ENCODE results near the gene RUBCNL.
"Not testable (repeated sequence)": the region's sequence is repeated elsewhere in the genome, so short reads cannot be mapped to it uniquely, and the experiment has no call there.

Gene RUBCNL

DNA sequence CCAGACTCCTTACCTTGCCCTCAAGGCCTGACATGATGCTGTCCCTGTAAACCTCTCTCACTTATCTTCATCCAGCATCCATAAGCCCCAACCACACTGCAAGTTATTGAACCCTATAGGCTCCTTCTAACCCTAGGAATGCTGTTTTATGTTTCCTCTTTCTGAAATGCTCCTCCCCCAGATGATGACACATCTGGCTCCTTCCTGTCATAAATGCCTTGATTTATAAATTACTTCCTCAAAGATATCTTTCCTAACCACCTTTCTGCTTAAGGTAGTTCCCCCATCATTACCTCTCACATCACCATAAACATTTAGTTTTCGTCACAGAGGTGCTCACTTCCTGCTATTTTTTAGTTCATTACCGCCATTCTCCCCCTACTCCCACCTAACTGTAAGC, 12.3 kb downstream of the RUBCNL start:
- DNase-seq (ENCODE audit: low read depth): no peak

DNA sequence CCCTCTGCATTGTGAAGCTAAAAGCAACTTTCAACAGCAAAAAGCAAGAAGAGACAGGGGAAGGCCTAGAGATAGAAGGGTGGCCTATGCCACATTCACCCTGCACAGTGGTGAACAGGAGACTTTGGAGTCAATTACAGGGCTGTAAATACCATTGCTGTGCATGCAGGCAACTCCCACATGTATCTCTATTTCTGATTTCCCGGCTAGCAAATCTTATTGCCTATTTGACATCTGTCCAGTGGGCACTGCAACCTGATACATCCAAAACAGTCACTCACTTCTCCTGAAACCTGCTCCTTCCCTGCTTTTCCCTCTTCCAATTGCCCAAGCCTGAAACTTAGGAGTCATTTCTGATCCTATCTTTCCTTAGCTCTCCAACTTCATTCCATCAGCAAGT, 13.4 kb downstream of the RUBCNL start:
- no peak for DNase-seq (ENCODE audit: low read depth)

DNA sequence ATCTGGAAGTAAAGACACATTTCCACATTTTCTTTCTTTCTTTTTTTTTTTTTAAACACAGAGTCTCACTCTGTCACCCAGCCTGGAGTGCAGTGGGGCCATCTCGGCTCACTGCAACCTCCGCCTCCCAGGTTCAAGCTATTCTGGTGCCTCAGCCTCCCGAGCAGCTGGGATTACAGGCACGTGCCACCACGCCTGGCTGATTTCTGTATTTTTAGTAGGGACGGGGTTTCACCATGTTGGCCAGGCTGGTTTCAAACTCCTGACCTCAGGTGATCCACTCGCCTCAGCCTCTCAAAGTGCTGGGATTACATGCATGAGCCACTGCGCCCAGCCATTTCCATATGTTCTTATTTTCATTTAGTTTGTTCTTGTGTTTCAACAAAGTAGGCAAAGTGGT, 14.1 kb downstream of the RUBCNL start:
- DNase-seq (ENCODE audit: low read depth): not testable (repeated sequence)

DNA sequence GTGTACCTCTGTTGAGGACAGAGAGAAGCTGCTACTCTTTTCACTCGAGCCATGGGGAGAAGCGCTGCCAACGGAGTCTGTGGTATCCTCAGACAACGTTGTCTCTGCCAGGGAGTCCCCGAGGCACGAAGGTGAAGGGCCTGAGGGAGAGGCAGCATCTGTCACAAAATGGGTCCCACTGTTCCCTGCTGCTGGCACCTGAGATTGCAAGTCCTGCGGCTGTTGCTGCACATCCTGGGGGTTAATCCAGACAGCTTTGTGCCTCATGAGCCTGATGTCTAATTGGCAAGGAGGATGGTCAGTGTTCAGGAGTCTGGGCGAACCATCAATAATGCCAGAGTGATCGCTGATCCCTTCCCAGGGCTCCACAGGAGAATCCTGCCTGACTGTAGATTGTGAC, 15.0 kb downstream of the RUBCNL start:
- no peak for DNase-seq (ENCODE audit: low read depth)

DNA sequence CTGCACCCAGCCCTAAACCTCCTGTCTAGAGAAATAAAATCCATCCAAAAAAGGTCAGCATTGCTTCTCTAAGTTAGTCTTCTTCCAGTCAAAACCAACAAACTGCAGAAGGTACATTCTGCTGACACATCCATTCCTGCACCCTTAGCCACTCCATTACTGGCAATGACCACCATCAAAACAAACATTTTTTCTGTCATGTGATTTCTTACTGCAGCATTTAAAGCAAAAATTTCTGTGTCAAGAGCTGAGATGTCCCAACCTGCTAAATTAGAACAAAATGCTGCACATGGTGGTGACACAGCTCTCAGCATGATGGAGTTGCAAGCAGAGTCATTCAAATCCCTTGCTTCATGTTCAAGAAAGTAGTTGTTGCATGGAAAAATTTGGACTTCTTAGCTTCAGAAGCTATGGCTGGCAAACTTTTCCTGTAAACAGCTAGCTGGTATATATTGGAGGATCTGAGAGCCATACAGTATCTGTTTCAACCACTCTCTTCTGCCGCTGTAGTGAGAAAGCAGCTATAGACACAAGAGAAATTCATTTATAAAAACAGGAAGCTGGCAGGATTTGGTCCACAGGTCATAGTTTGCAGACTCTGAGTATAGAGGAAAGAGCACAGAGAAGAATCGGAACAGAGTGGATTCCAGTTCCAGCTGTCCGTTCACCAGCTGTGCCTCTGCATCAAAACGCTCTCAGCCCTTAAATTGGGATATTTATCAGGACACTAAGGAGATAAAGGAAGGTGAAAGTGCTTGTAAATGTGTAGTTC, 17.4 kb downstream of the RUBCNL start:
- DNase-seq (ENCODE audit: low read depth): no peak

DNA sequence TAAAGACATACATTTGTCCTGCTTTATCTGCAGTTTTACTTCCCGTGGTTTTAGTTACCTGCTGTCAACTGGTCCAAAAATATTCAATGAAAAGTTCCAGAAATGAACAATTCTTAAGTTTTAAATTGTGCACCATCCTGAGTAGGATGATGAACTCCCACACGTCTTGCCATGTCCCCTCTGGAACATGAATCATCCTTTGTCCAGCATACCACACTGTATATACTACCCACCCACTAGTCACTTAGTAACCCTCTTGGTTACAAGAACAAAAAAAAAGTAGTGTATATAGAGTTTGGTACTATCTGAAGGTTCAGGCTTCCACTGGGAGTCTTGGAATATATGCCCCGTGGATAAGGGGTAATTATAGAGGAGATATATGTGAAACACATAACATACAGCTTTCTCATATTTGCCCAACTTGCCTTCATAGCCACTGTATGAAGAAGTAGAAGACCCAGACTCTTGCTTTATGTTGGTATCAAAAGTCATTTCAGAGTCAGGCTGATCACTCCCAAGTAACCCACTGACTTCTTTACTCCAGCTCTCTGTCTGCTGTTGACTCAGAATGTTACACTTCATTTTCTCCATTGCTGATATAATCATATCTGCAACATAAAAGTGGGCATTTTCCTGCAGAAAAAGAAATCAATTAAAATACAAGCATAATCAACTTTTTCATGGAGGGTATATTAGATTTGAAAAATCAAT, 19.3 kb downstream of the RUBCNL start:
- no peak for DNase-seq (ENCODE audit: low read depth)

DNA sequence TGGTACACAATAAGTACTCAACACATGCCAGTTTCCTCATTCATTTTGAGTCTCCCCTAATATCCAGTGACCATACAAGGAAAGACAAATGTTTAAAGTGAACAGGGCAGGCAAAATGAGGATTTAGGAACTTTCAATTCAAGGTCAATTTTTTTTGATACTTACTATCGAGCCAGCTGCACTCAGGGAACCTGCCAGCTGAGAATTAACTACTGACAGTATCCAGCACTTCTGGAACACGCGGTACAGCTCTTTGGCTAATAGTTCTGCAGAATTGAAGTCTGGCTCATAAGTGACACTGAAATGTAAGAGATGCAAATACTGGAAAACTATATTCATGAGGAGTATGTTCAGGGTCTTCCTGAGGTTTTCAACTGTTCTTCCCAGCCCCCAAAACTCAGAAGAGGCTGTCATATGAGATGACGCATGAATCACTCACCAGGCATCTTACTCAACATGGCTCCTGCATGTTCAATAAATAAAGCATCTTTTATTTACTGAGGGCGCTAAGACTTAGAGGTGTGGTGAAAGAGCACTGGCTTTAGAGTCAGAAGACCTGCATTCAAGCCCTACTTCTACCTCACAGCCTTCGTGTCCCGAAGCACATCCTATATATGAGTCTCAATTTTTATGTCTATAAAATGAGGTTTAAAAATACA, 25.6 kb downstream of the RUBCNL start:
- DNase-seq (ENCODE audit: low read depth): no peak

DNA sequence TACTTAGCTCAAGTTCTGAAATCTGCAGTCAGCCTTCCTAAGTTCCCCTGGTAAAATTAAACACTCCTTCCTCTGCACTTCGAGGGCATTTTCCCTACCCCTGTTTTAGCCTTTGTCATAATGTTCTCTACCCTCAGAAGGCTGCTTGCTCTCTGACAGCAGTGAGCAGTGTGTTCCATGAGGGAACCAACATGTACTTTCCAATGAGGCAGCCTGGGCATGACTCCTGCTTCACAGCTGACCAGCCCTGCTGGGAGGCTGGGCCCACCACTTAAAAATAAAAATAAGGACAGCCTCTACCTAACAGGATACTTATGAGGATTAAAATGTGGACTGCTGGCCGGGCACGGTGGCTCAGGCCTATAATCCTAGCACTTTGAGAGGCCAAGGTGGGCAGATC, 26.4 kb downstream of the RUBCNL start:
- no peak for DNase-seq (ENCODE audit: low read depth)

GRCh38 chr13:46359714-46360113, 27.3 kb downstream of the RUBCNL start:
- DNase-seq (ENCODE audit: low read depth): no peak

DNA sequence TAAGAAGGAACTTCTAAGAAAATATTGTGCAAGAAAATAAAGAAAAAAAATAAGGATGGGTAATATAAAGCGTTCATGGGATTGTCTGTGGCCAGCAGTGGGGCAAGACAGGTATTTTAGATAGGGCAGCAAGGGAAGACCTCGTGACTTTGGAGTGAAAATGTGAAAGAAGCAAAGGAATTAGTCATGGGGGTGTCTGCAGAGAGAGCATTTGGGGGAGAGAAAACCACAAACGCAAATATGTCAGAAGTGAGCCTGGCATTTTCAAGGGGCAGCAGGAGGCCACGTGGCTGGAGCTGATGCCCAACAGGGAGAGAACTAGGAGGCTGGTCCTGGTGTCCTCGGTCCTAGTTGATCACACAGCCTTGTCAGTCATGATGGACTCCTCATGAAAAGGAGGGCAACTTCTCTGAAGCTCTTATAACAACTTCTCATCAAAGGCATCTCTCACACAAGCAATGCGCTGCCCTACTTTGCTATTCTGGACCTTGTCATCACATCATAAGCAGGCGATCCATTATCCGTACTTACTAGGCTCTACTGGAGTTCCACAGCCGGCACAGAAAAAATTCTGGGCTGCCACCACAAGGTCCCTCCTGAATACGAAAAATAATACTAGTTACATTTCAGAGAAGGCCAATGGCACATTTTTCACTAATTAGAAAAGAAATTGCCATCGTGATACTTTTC, 31.0 kb downstream of the RUBCNL start:
- DNase-seq (ENCODE audit: low read depth): no peak

DNA sequence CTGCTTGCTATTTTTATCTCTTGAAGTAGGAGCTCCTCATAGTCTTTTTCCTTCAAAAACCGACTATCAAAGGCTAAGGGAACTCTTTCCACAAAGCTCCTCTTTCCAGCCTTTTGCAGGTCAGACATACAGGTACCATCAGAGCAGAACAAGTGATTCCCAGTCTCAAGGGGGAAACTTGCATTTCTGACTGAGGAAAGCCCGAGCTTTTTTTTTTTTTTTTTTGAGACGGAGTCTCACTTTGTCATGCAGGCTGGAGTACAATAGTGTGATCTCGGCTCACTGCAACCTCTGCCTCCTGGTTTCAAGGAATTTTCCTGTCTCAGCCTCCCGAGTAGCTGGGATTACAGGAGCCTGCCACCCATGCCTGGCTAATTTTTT, 32.0 kb downstream of the RUBCNL start:
- DNase-seq (ENCODE audit: low read depth): no peak

DNA sequence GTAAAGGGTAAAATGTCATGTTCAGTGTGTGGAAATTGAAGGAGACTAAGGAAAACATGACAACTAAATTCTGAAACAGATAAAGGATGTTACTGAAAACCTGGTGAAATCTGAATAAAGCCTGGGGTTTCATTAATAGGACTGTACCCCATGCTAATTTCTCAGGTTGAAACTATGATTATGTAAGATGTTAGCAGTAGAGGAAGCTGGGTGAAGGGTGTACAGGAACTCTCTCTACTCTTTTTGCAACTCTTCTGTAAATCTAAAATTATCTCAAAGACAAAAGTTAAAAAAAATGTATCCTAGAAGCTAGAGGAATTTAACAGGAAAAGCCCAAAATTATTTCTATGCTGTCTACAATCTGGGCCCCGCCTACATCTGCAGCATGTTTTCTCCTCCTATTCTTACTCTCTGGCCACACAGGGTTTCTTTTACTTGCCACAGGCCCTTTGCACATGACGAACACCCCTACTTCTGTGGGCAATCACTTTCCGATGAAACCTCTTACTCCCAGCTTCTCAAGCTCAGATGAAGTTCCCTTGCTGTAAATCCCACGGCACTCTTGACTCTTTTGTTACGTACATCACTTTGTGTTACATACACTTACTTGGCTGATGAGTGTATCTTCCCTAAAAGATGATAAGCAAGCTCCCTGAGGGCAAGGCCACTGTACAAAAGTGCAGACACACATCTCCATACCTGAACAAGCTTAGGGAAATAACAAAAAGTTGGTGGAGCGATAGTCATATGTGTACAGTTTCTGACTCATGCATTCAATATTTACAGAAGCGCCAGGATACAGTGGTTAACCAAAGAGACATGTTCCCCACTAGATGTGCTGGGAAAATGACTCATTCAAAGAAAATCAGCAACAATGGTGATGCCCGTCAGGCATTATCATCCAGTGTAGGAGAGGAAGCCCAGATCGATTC, 32.6 kb downstream of the RUBCNL start:
- DNase-seq (ENCODE audit: low read depth): no peak

DNA sequence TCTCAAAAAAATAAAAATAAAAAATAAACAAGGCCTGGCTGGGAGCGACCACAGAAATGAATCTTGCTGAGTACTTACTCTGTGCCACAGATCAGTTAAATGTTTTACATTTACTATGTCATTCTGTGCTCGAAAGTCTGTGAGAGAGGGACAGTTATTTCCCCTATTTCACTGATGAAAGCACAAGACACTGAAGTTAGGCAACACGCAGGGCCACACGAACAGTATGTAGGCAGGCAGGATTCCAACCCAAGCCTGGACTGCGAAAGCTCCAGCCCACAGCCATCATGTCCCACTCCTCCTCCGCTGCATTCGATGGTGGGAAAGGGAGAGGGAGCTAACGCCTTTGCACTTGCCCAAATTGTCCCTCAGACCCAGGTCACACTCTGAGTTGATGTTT, 34.2 kb downstream of the RUBCNL start:
- no peak for DNase-seq (ENCODE audit: low read depth)

- no peak for DNase-seq (ENCODE audit: low read depth)
Observed at GRCh38 chr13:46350003-46350402, 37.0 kb downstream of the RUBCNL start.

- DNase-seq (ENCODE audit: low read depth): no peak
Observed at GRCh38 chr13:46348961-46349360, 38.1 kb downstream of the RUBCNL start.

DNA sequence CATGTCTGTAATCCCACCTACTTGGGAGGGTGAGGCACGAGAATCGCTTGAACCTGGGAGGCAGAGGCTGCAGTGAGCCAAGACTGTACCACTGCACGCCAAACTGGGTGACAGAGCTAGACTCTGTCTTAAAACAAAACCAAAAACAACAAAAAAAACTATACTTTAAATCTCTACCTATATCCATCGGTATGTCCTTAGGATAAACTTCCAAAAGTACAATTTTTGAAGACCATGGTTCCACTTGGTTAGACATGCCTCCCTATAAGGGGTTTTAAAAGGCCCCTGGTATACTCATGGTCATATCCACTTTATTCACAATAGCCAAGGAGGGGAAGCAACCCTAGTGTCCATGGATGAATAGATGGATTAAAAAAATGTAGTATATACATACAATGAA, 39.8 kb downstream of the RUBCNL start:
- DNase-seq (ENCODE audit: low read depth): no peak

DNA sequence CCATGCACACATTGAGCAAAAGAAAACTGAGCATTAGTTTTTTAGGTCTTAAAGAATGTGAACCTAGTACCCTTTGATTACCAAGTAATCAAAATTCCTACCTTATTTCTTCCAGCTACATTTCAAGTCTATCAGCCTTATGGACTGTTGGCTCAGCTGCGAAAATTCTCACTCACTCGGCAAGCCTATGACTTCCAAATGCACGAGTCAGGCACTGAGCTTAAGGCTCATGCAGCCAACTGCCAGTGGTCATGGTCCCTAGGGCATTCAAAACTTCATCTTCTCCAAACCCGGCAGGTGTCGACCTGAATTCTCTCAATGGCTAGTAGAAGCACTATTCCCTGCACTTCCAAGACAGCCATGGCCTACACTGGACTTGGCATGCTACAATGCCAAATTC, 41.2 kb downstream of the RUBCNL start:
- DNase-seq (ENCODE audit: low read depth): no peak

DNA sequence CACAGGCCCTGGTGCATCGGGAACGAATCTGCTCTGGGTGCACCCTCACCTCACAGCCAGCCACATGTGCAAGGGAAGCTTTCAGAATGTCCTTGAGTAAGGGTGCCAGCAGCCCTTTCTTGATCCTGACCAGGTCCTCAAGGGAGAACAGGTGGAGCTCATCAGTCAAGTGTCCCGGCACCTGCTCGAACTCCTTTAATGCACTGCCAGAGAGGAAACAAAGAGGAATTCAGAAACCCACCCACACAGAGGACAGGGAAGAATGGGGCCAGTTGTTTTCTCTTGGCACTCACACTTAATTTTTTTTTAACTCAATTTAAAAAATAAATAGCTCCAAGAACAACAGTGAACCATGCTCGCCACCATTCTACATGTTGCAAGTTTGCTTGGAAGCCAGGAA, 41.7 kb downstream of the RUBCNL start:
- DNase-seq (ENCODE audit: low read depth): no peak

DNA sequence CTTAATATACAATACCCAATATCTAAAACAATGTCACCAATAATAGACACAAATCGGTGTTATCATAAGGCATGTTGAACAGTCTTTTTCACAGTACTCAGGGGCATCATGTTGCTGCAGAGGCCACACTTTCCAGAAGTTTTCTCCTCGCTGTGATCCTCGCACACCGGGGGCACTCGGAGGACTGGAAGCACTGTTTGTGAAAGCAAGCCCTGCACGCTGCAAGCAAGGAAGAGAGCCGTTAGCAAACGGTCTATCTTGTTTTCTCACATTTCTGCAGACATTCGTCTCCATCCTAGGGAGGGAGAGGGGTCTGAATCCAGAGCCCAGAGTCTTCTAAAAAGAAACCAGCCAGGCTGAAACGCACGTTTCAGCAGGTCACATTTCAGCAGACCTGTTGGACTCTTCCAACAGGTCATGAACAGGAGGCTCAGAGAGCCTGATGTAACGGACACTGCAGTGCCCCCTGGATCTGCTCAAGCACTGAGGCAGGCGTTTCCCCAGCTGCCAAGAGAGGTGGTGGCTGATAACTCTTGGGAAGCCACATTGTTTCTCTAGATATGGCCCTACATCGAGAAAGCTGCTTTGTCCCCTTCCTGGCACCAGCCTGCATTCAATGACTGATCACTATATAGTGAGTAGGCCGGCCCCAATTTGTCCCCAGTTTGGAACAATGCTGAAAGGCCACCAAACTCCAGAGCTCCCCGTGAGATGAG, 43.6 kb downstream of the RUBCNL start:
- no peak for DNase-seq (ENCODE audit: low read depth)

- no peak for DNase-seq (ENCODE audit: low read depth)
Observed at GRCh38 chr13:46342538-46342937, 44.5 kb downstream of the RUBCNL start.

Measured in stimulated activated CD8-positive, alpha-beta memory T cell treated with anti-CD3 and anti-CD28 coated beads, Interleukin-12 subunit alpha, Interleukin-12 subunit beta, amount 100 ng/mL, for 1 hour (primary cell).